ENCODE measurements around the gene OASL.
A peak's percentile ranks its signal among the peaks of the same experiment; 100 is the strongest.

The OASL gene

GRCh38 chr12:120980800-120981368 lies 58.2 kb downstream of the OASL start:
- POLR2A ChIA-PET = interaction anchor here (0.6 kb wide), 1 partner anchor 315 kb away, joined by 5 read pairs; no protein-coding TSS in a partner anchor
- TF ChIP-seq ZNF660 (tag by site-specific recombination; IDR thresholded peaks at IDR 0.05) (no peak), GLIS2 (tag by site-specific recombination; IDR thresholded peaks at IDR 0.05) (no peak), PATZ1 (tag by site-specific recombination; IDR thresholded peaks at IDR 0.05) (no peak), ZNF561 (tag by site-specific recombination; IDR thresholded peaks at IDR 0.05; ENCODE audit: borderline replicate concordance) (no peak), ZNF202 (tag by site-specific recombination; IDR thresholded peaks at IDR 0.05; ENCODE audit: borderline replicate concordance) (no peak), ZNF521 (tag by site-specific recombination; IDR thresholded peaks at IDR 0.05) (no peak), ZNF48 (tag by site-specific recombination; IDR thresholded peaks at IDR 0.05) (no peak), ZSCAN30 (tag by site-specific recombination; IDR thresholded peaks at IDR 0.05) (no peak)

DNA sequence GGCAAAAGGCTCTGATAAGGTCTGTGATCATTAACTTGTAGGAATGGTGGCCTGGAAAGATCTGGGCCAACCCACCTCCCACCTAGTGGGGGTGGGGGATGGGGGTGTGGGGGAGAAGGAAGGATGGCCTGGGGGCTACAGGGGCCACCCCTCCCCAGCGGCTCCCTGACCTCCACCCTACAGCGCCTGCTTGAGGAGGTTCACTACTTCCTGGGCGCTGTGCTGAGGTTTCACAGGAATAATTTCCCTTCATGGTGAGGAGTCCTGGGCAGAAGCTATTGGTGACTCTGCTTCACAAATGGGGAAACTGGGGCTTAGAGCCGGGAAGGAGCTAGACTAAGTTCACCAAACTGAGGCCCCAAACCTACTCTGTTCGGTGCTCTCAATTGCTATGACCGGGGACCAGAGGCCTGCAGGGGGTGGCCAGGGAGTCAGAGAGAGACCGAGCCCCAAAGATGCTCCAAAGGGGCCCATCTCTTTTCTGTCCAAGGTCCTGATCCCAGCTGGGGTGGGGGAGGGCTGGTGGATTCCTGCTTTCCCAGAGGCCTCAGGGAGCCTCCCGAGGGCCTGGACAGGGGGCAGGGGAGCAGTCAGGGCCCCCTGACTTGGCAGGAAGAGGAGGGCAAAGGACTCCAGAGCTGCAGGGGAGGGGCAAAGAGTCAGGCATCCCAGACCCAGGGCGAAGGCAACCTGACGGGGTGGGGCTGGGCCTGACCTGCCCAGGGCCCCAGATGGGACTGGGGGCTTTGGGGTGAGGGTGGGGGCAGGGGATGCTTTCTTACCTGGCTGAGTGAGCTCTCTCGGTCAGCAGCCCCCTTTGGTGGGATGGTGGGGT lies 59.0 kb downstream of the OASL start:
- Histone ChIP-seq H3K36me3 (ENCODE audit: control insufficient read depth in 2 of 2, insufficient read depth in 1 of 2, low read length in 2 of 2) (no peaks in the 10 kb centered on the region), H3K4me1 (ENCODE audit: control insufficient read depth, insufficient read depth, low read length) (no peaks in the 10 kb centered on the region), H3K9me3 (ENCODE audit: control insufficient read depth, insufficient read depth, low read depth, low read length) (no peaks in the 10 kb centered on the region), H3K4me3 (ENCODE audit: low read depth, low read length) (no peak overlapping the region), H3K27ac (ENCODE audit: extremely low read depth, low read depth, low read length) (no peak overlapping the region)
- ChIA-PET CTCF (interaction anchor here (0.7 to 1.6 kb wide), 5 partner anchors 8 to 130 kb away, joined by 3 to 8 read pairs (median 4); no protein-coding TSS in a partner anchor), POLR2A (no interaction called here)
- TF ChIP-seq ZNF311 (tag by site-specific recombination; IDR thresholded peaks at IDR 0.05; ENCODE audit: borderline replicate concordance) = no peak
- TF ChIP-seq, protein P1, sequence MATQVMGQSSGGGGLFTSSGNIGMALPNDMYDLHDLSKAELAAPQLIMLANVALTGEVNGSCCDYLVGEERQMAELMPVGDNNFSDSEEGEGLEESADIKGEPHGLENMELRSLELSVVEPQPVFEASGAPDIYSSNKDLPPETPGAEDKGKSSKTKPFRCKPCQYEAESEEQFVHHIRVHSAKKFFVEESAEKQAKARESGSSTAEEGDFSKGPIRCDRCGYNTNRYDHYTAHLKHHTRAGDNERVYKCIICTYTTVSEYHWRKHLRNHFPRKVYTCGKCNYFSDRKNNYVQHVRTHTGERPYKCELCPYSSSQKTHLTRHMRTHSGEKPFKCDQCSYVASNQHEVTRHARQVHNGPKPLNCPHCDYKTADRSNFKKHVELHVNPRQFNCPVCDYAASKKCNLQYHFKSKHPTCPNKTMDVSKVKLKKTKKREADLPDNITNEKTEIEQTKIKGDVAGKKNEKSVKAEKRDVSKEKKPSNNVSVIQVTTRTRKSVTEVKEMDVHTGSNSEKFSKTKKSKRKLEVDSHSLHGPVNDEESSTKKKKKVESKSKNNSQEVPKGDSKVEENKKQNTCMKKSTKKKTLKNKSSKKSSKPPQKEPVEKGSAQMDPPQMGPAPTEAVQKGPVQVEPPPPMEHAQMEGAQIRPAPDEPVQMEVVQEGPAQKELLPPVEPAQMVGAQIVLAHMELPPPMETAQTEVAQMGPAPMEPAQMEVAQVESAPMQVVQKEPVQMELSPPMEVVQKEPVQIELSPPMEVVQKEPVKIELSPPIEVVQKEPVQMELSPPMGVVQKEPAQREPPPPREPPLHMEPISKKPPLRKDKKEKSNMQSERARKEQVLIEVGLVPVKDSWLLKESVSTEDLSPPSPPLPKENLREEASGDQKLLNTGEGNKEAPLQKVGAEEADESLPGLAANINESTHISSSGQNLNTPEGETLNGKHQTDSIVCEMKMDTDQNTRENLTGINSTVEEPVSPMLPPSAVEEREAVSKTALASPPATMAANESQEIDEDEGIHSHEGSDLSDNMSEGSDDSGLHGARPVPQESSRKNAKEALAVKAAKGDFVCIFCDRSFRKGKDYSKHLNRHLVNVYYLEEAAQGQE (tag by site-specific recombination; IDR thresholded peaks at IDR 0.05) = peak; percentile 88

More at GRCh38 chr12:120980800-120981368, 58.2 kb downstream of the OASL start:
- H3K4me3 ChIP-seq (ENCODE audit: low read depth, low read length) = no peak overlapping the region
- no peaks in the 10 kb centered on the region for H3K4me1 ChIP-seq (ENCODE audit: control insufficient read depth, insufficient read depth, low read length)
- CTCF ChIA-PET = interaction anchor here (0.6 to 1.6 kb wide), 4 partner anchors 9 to 129 kb away, joined by 3 to 8 read pairs (median 4); no protein-coding TSS in a partner anchor
- no peaks in the 10 kb centered on the region for H3K36me3 ChIP-seq (ENCODE audit: control insufficient read depth in 2 of 2, insufficient read depth in 1 of 2, low read length in 2 of 2)
- H3K27ac ChIP-seq (ENCODE audit: extremely low read depth, low read depth, low read length) = no peak overlapping the region
- H3K9me3 ChIP-seq (ENCODE audit: control insufficient read depth, insufficient read depth, low read depth, low read length) = no peaks in the 10 kb centered on the region

GRCh38 chr12:120979220-120979861 lies 59.7 kb downstream of the OASL start:
- TF ChIP-seq ZNF19 (tag by site-specific recombination; IDR thresholded peaks at IDR 0.05; ENCODE audit: low read depth) = no peak
- TF ChIP-seq ZNF777 (tag by site-specific recombination; IDR thresholded peaks at IDR 0.05; ENCODE audit: borderline replicate concordance) = no peak
- TF ChIP-seq ZSCAN18 (tag by site-specific recombination; IDR thresholded peaks at IDR 0.05) = no peak
- TF ChIP-seq ZNF239 (tag by site-specific recombination; IDR thresholded peaks at IDR 0.05) = peak; percentile 87
- no peak overlapping the region for H3K27ac ChIP-seq (ENCODE audit: extremely low read depth, low read depth, low read length)
- H3K9me3 ChIP-seq (ENCODE audit: control insufficient read depth, insufficient read depth, low read depth, low read length) = no peaks in the 10 kb centered on the region
- H3K36me3 ChIP-seq (ENCODE audit: control insufficient read depth in 2 of 2, insufficient read depth in 1 of 2, low read length in 2 of 2) = no peaks in the 10 kb centered on the region
- H3K4me1 ChIP-seq (ENCODE audit: control insufficient read depth, insufficient read depth, low read length) = no peaks in the 10 kb centered on the region
- CTCF ChIA-PET = interaction anchor here (1.0 to 1.4 kb wide), 2 partner anchors 13 to 26 kb away, joined by 3 to 4 read pairs; no protein-coding TSS in a partner anchor
- H3K4me3 ChIP-seq (ENCODE audit: low read depth, low read length) = no peak overlapping the region
- POLR2A ChIA-PET = interaction anchor here (0.6 kb wide), 1 partner anchor 100 kb away, joined by 3 read pairs; no protein-coding TSS in a partner anchor

Measured in HEK293 (cell line).